Lower leg skin (tissue), 3 donors: ENCODE measurements around the gene SOX5.

Source experiments
- POLR2A ChIP-seq, 2 donors: fragments of 450-650 bp; IDR thresholded peaks; one replicate each; pipeline ENCODE4 v1.6.1; 2016 to 2017; ENCODE audit warnings: antibody characterized with exemption in 2 of 2, mild to moderate bottlenecking in 1 of 2, moderate library complexity in 1 of 2
- TF ChIP-seq, protein P1 (sequence below), 3 donors: fragments of 450-650 bp; IDR thresholded peaks; one replicate each; pipeline ENCODE4 v1.5.1; 2016; ENCODE audit warnings: antibody characterized with exemption in 3 of 3, mild to moderate bottlenecking in 3 of 3, moderate library complexity in 2 of 3

DNA sequence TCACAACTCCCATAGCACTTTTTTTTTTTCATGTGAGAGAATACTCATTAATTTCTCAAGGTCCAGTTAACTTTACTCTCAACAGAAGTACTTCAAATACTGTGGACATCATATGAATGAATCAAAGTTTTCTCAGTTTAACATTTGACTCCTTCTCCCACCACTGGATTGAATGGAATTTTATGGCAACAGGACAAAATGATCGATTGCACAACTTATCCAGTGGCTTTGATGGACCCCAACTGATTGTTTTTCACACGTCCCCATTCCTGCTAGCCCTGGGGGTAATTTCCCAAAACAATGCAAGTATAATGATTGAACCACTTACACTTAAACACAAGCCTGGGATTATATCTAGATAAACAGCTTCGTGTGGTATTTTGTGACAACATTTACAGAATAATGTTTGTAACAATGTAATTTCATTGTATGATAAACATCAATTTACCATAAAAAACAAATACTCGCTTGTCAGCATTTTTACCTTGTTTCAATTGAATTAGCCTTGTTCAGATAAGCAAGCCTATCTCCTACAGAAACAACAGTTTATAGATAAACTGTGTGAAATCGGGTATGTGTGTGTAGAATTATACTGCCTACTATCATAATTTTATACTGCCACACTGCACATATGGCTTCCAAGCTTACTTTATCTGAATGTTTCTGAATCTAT is 60.9 kb downstream of the SOX5 start:
- TF ChIP-seq, protein P1, sequence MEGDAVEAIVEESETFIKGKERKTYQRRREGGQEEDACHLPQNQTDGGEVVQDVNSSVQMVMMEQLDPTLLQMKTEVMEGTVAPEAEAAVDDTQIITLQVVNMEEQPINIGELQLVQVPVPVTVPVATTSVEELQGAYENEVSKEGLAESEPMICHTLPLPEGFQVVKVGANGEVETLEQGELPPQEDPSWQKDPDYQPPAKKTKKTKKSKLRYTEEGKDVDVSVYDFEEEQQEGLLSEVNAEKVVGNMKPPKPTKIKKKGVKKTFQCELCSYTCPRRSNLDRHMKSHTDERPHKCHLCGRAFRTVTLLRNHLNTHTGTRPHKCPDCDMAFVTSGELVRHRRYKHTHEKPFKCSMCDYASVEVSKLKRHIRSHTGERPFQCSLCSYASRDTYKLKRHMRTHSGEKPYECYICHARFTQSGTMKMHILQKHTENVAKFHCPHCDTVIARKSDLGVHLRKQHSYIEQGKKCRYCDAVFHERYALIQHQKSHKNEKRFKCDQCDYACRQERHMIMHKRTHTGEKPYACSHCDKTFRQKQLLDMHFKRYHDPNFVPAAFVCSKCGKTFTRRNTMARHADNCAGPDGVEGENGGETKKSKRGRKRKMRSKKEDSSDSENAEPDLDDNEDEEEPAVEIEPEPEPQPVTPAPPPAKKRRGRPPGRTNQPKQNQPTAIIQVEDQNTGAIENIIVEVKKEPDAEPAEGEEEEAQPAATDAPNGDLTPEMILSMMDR (IDR thresholded peaks at IDR 0.05), result no peak
- TF ChIP-seq POLR2A (IDR thresholded peaks at IDR 0.05), result no peak
